GM18861 (cell line): Measurements from ENCODE around the gene UBA52.
A peak's percentile ranks its signal among the peaks of the same experiment; 100 is the strongest.
"Not testable (repeated sequence)": the region's sequence is repeated elsewhere in the genome, so short reads cannot be mapped to it uniquely, and the experiment has no call there.

ENCODE experiments used
- ATAC-seq: cut with Tn5 transposase; IDR thresholded peaks from one replicate; pipeline ENCODE4 v1.9.1; 2021; ENCODE audit not compliant: unreplicated experiment

The UBA52 gene

DNA sequence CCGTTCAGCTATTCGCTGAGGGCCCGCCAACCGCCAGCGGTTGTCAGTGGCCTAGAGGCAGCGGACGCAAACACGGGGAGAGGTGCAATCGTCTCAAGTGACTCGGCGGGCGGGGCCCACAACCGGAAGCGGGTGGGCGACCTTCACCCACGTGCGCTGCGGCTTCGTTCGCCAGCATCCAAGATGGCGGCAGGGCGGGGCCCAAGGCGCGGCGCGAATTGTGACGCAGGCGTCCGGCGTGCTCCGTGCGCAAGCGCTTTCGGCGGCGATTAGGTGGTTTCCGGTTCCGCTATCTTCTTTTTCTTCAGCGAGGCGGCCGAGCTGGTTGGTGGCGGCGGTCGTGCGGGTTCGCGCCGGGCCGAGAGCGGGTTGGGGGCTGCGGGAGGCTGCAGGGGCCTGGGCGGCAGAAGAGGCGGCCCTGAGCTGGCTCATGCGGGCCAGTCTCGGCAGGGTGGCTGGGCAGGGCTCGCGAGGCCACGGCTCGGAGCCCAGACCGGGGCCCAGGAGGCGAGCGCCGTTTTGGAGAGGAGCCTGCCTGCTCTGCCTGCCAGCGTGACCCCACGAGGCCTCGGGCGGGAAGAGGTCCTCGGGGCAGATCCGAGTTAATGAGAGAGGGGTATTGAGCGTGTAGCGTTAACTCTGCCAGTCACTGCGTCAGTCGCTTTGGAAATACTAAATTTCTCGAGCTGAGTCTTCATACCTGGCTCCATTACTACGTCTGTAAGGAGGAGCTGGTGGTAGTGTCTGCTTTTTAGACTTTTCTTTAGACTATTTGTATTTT, at the start of gene UBA52:
UBA52 (plus strand) TSS at position 294 of the 781 bp plus-strand sequence. CDS start 1,444 bp downstream, outside the sequence.
- peak; percentile 91 for ATAC-seq

DNA sequence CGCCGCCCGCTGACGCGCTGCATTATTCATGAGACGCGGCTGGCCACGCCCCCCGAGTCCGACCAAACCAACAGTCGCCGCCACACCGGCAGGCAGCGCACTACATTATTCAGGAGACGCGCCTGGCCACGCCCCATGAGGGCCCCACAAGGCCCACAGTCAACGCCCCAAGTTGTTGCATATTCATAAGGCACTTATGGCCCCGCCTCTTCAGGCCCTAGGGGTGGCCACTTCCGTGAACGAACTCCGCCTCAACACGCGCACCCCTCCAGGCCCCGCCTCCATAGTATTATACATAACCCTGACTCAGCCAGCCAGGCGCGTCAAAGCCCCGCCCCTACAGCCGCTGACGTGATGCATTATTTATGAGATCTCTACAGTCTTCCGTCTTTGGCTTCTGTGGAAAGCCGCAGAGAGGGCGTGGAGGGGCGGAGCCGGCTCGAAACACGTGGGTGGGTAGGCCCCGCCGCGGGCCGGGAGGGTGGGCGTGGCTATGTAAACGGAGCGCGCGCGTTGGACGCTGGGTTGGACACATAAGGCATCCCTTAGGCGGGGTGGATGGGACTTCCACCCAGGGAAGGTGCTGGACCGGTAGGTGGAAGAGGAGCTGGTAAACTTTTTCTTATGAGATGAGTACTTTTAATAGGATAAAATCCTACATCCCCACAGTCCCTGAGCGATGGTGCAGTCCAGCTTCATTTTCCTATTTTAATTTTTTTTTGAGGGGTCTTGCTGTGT, 49.4 kb upstream of the UBA52 start:
- ATAC-seq, result peak; percentile 81

DNA sequence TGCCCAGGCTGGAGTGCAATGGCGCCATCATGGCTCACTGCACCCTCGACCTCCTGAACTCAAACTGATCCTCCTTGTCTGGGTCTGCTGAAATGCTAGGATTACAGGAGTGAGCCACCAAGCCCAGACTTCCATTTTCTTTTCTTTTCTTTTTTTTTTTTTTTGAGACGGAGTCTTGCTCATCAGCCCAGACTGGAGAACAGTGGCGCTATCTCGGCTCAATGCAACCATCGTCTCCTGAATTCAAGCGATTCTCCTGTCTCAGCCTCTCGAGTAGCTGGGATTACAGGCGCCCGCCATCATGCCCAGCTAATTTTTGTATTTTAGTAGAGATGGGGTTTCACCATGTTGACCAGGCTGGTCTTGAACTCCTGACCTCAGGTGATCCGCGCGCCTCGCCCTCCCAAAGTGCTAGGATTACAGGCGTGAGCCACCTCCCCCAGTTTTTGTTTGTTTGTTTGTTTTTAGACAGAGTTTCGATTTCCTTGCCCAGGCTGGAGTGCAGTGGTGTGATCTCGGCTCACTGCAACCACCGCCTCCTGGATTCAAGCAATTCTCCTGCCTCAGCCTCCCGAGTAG, 48.7 kb upstream of the UBA52 start:
- not testable (repeated sequence) for ATAC-seq

DNA sequence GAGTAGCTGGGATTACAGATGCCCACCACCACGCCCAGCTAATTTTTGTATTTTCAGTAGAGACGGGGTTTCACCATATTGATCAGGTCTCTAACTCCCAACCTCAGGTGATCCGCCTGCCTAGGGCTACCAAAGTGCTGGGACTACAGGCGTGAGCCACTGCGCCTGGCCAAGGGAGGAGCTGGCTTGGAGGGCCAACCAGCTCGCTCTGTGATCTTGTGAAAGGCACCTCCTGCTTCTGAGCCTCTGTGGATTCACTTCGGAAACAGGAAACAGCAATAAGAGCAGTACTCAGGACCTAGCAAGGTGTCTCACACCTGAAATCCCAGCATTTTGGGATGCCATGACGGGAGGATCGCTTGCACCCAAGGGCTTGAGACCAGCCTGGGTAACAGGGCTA, 47.8 kb upstream of the UBA52 start:
- ATAC-seq, result no peak

DNA sequence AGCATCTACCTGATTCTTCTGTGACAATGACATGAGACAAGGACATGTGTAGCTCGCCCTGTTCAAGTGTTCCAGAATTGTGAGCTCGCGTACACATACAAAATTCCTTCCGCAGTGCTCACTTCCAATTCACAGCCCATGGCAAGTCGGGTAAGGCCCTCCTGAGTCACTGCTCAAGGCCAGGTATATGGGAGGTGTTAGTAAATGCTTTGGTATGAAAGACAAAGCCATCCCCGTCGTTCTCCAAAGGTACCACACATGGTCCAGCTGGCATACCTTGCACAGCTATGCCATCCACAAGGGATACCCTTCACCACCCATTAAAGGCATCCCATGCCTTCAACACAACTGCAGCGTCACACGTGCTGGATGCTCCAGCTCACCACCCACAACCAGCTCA, 45.3 kb upstream of the UBA52 start:
- ATAC-seq, result no peak

DNA sequence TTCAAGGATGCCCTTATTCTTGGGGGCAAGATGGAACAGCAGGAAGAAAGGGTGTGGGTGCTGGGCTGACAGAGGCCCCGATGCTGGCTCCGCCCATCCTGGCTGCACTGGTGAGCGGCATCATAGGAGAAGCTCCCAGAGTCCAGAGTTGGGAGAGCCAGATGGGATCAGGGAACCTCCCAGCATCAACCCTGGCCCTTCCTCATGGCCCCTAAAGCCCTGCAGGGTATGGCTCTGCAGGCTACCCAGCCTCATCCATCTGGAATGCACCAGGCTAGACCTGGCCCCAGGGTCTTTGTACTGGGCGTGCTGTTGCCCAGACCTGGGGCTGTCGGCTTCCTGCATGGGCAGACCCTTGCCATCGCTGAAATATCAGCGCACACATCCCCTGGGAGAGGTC, 41.9 kb upstream of the UBA52 start:
- no peak for ATAC-seq

DNA sequence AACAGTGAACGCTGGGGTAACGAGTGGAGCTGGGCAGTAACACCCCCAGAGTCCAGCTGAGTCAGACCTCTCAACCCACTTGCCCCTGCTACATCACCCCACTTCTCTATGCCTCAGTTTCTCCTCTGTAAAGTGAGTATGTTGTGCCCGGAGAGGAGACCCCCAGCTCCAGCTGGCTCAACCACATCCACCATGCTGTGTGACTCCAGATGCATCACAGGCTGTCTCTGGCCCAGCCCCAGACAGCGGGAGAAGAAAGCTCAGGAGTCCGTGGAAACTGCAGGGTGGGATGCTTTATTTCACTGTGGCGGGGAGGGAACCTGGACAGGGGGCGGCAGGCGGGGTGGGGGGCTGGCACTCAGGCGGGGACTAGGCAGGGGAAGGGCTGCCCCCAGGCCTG, 40.2 kb upstream of the UBA52 start:
- no peak for ATAC-seq

DNA sequence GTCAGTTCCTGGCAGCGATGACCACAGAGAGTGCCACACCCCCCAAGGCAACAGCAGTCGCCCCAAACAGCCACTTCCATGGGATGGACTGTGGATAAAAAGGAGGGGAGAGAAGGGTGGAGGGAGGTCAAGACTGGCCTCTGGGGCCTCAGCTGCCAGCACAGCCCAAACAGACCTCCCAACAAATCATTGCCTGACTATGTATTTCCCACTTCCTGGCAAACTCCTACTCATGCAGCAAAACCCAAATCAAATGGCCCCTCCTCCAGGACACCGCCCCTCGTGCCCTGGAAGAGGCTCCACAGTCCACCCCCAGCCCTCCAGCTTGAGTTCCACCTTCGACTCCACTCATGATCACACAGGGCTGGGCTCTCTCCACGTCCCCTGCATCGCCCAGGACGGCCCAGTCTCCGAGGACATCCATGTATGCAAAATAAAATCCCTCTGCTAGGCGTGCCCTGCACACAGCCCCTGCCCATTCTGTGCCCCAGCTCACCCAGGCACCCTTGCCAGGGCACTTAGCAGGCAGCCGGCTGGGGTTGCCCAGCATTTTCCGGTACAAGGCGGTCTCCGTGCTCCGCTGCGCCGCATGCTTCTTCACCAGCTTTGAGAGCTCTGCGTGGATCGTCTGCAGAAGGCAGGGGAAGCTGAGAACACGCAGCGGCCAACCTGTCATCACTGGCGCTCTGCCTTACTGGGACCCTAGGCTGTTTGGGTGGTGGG, 39.3 kb upstream of the UBA52 start:
- ATAC-seq, result no peak

DNA sequence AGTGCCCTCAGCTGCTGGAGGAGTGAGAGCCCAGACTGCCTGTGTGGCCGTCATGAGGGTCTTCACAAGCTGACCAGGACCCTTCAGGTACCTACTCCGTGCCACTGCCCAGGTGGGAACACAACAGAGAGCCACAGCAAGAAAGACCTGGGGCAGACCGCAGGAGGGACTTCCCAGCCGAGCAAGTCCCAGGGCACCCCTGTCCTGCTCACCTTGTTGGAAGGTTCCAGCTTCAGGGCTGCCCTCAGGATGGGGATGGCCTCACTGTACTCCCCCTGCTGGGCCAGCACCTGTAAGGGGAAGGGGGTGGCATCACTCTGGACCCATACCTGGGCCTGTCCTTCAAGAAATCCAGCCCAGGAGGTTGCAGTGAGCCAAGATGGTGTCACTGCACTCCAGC, 38.6 kb upstream of the UBA52 start:
- no peak for ATAC-seq

DNA sequence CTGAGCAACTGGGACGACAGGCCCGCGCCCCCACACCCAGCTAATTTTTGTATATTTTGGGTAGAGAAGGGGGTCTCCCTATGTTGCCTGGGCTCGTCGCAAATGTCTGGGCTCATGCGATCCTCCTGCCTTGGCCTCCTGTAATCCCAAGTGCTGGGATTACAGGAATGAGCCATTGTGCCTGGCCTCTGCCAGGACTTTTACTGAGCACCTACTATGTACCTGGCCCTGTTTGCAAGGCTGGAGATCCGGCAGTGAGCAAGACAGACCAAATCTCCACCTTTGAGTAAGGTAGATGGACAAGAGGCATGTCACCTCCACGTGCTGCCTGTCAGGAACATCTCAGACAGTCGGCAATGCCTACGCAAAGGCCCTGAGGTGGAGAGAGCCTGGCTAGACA, 35.2 kb upstream of the UBA52 start:
- no peak for ATAC-seq

DNA sequence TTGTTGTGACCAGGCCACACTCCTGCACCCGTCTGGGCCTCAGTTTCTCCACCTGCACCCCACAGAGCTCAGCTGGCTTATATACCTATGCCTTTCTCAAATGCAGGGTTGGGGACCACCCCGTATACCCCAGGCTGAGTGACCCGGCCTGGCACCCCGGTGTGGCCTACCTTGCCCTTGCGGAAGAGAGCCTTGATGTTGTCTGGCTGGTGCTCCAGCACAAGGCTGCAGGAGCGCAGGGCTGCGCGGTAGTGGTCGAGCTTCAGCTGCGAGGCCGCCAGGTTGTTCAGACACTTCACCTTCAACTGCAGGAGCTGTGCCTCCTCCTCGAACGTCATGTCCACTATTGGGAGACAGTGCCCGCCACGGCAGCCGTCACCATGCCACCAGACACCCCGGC, 34.2 kb upstream of the UBA52 start:
- ATAC-seq, result no peak

DNA sequence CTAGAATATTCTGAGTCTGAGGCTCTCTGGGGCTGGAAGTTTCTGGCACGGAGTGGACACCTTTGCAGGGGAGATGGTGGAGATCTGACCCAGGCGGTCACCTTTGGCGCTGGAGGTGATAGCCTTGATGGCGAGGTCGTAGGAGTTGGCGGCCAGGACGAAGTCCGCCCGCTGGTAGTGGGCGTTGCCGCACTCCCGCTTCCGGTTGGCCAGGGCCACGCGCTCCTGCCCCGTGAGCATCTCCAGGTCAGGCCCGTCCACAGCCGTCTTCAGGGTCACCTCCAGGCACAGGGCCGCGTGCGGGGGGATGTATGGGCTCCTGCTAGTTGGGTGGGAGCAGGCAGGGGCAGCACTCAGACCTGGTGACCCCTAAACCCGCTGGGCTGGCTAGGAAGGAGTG, 33.5 kb upstream of the UBA52 start:
- no peak for ATAC-seq

DNA sequence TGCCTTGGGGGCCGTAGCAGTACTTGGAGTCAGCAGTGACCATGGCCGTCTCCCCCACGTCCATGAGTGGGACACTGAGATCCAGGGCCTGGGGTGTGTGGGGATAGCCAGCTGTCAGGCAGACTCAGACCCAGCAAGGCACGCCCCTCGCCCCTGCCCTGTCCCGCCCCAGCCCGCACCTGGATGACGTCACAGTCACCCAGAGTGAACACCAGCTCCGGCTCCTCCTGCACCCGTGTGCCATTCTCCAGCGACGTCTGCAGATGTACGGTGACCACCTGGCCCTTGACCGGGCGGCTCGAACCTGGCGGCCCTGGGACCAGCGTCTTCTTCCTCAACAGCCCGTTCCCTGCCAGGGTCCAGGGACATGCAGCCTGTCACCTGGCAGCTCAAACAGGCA, 32.3 kb upstream of the UBA52 start:
- no peak for ATAC-seq

DNA sequence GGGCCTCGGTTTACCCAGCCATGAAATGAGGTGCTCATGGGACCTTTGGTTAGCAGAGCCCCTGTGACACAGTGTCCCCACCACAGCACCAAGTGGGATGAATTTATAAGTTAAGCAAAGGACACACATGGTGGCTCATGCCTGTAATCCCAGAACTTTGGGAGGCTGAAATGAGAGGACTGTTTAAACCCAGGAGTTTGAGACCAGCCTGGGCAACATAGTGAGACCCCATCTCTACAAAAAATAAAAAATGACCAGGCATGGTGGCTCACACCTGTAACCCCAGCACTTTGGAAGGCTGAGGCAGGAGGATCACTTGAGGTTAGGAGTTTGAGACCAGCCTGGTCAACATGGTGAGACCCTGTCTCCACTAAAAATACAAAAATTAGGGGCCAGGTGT, 31.5 kb upstream of the UBA52 start:
- ATAC-seq, result not testable (repeated sequence)

DNA sequence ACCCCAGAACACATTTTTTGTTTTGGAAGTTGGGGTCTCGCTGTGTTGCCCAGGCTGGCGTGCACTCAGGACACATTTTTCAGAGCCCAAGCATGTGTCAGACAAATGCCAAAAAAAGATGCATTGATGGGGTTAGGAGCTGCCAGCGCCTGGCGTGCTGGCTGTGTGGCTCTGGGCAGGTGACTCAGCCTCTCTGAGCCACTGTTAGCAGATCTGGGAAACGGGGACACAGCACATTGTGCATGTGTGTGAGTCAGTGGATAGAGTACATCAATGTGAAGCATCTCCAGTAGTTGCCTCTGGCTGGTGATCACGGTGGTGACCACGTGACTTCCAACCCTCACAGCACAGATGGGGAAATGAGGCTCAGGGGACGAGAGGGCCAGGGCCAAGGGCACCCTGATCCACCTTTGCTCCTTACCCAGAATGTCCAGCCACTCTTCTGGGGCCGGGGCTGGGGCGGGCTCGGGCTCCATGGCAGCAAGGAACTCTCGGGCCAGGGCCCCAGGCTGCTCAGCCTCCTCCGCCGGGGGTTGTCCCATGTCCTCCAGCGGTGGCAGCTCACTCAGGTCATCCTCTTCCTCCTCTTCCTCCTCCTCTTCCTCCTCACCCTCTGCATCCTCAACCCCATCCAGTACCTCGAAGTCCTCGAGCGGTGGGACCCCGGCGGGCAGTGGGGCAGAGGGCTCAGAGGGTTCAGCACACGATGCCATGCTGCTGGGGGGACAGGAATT, 30.2 kb upstream of the UBA52 start:
- ATAC-seq, result no peak

DNA sequence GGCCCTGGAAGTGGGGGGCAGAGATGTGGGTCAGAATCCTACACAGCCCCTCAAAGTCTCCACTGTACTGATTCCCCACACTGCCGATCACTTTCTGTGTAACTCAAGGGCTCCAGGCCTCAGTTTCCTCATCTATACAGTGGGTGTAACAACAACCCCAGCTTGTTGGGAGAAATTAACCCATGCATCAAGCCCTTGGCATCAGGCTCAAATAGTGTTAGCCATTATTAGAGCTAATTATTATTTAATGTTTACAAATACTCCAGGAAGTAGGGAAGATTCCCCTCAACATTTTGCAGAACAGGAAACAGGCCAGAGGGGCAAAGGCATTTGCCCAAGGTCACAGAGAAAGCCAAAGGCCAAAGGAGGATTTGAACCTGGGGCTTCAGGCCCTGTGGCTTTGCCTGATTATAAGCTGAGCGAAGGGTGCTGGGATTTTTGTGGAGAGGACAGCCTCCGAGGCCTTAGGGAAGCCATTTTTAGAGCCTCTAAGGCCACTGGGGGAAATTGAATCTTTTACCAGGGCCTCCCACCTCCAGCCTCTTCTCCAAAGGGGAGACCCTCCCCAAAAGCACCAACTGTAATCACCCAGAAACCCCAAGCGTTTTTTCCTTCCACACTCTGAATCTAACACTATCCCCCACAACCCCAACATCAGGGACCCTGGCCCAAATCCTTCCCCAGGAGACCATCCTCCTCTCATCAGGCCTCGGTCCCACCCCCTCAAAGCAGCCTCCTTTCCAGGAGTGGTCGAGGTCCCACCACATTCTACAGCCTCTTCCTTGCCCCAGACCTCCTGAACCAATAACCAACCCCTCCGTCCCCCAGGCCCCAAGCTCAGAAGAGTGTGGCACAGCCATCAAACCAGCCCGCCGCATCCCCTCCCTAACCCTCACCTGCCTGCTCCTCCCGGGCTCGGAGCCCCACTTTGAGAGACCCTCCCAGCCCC, 29.4 kb upstream of the UBA52 start:
- ATAC-seq, result no peak

DNA sequence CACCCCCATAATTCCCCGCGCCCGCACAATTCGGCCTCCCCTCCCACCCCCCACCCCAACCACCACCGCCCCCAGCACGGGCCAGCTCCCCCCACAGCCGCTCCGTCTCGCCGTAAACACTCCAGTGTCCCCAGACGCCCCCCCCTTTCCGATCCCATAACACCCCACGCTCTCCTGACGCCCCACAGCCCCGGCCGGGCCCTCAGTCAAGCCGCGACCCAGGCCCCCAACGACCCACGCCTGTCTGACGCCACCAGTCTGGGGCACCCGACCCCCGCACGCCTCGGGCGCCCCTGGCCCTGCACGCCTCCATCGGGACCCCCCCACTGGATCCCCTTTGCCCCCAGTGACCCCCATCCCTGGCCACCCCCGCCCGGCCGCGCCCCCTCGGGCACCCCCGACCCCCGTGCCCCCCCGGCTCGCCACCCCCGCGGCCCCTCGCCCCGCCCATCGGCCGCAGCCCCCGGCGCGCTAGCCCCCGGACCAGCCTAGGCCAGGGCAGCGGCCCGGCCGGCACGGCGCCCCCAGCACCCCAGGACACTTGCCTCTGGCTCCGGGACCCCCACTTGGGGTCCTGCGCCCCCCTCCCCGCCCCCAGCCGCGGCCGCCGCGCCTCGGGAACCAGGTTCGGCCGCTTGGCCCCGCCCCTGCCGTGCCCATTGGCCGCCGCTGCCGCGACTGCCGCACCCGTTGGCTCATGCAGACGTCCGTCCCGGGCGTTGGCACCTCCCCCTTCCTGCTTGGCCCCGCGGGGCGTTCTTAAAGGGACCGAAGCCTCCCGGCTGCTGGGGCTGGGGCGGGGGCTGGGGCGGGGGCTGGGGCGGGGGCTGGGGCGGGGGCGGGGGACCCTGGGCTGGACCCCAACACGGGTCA, 28.5 kb upstream of the UBA52 start, which contains the start of gene FKBP8:
FKBP8 (minus strand) TSS at position 633 of the 873 bp plus-strand sequence. CDS start 1,603 bp downstream, outside the sequence.
- peak; percentile 74 for ATAC-seq

DNA sequence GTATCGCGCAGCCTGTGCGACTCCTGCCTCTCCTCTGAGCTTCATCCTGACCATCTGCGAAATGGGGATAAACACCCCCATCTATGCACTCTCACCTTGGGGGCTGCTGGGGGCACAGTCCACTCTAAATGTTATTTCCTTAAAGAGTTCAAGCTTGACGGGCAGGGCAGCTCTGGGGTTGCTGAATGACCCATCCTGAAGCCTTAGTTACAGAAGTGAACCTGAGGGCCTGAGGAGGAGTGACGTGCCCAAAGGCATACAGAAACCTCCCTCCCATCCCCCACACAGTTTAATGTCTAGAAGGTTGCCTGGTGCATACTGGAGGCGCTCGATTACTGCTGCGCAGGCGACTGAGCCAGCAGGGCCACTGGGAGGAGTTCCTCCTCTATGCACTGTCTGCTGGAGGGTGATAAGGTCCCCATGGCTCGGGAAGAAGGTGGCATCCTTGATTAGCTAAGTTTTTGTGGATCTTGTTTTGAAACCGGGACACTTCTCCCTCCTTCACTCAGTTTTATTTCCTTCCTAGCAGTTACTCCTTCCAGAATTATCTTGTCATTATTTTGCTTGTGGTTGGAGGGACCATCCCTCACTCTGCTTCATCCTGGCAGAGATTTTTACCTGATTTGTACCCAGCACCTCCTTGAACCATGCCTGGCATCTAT, 27.7 kb upstream of the UBA52 start:
- peak; percentile 53 for ATAC-seq
